PC-3 (cell line): Measurements from ENCODE around the gene CMSS1. TPM values are rescaled to one million over a fixed set of nuclear protein-coding genes. Genes with fewer than 3 reads are reported as not detected.

Experiments used
- ATAC-seq: fragments of 200-7000 bp; cut with Tn5 transposase; 2 replicates; pipeline ENCODE4 v1.9.1; 2020; ENCODE audit warnings: mild to moderate bottlenecking, moderate library complexity
- BruUV-seq: library from RNA; stranded (reverse); fragments of 400-500 nt; replicated peaks from 2 replicates; lab custom pipeline; 2021; lab: Mats Ljungman, UMichigan
- CTCF ChIA-PET: fragments of 300-600 bp; sonication (Branson Sonifier 250); formaldehyde crosslinking; loops from one replicate; lab custom pipeline; 2022; ENCODE audit warnings: antibody characterized with exemption; lab: Charles Lee
- POLR2A ChIA-PET: fragments of 300-600 bp; sonication (Branson Sonifier 250); formaldehyde crosslinking; loops from one replicate; lab custom pipeline; 2022; ENCODE audit warnings: antibody characterized with exemption; ENCODE audit not compliant: unreplicated experiment; lab: Charles Lee
- DNase-seq: peaks from one replicate; pipeline ENCODE4 v3.0.0-alpha.2; 2015
- H2AFZ ChIP-seq: fragments of 300-600 bp; sonication (generic); 2 replicates; pipeline ENCODE4 v1.6.0; 2016; ENCODE audit warnings: antibody characterized with exemption, low read length
- H3F3A ChIP-seq: fragments of 300-600 bp; sonication (generic); one replicate; pipeline ENCODE4 v1.6.0; 2017; ENCODE audit warnings: antibody characterized with exemption, low read length, control low read depth, mild to moderate bottlenecking; ENCODE audit not compliant: unreplicated experiment
- H3K27ac ChIP-seq: fragments of 300-600 bp; sonication (generic); 2 replicates; pipeline ENCODE4 v1.5.1; 2016; ENCODE audit warnings: mild to moderate bottlenecking, low read length
- H3K27me3 ChIP-seq: fragments of 300-600 bp; sonication (generic); 2 replicates; pipeline ENCODE4 v1.6.1; 2016; ENCODE audit warnings: low read length, mixed read lengths
- H3K36me3 ChIP-seq: fragments of 300-600 bp; sonication (generic); 2 replicates; pipeline ENCODE4 v1.6.1; 2016; ENCODE audit warnings: low read depth, mixed run types, low read length, mixed read lengths
- H3K4me1 ChIP-seq: fragments of 300-600 bp; sonication (generic); 2 replicates; pipeline ENCODE4 v1.5.1; 2016; ENCODE audit warnings: low read length; ENCODE audit not compliant: insufficient read depth
- H3K4me2 ChIP-seq: fragments of 300-600 bp; sonication (generic); 2 replicates; pipeline ENCODE4 v1.6.0; 2016; ENCODE audit warnings: low read length
- H3K4me3 ChIP-seq: fragments of 300-600 bp; sonication (generic); 2 replicates; pipeline ENCODE4 v1.5.1; 2016; ENCODE audit warnings: mild to moderate bottlenecking, low read length, mixed read lengths
- H3K79me2 ChIP-seq: fragments of 300-600 bp; sonication (generic); 2 replicates; pipeline ENCODE4 v1.6.1; 2017; ENCODE audit warnings: low read length, mixed read lengths
- H3K9ac ChIP-seq: fragments of 300-600 bp; sonication (generic); 2 replicates; pipeline ENCODE4 v1.6.0; 2016; ENCODE audit warnings: mild to moderate bottlenecking, low read length
- H3K9me2 ChIP-seq: fragments of 300-600 bp; sonication (generic); replicated peaks from 2 replicates; pipeline ENCODE4 v1.6.1; 2016; ENCODE audit warnings: mixed run types, low read length, mixed read lengths
- H3K9me3 ChIP-seq: fragments of 300-600 bp; sonication (generic); 2 replicates; pipeline ENCODE4 v1.6.1; 2016; ENCODE audit warnings: low read length, mixed read lengths
- H4K20me1 ChIP-seq: fragments of 300-600 bp; sonication (generic); 2 replicates; pipeline ENCODE4 v1.6.1; 2016; ENCODE audit warnings: low read length, mixed read lengths
- EZH2 ChIP-seq: fragments of 300-600 bp; sonication (generic); IDR thresholded peaks from one replicate; pipeline ENCODE4 v1.6.1; 2017; ENCODE audit warnings: antibody characterized with exemption, mild to moderate bottlenecking, low read length; ENCODE audit not compliant: unreplicated experiment
- EZH2phosphoT487 ChIP-seq: fragments of 300-600 bp; sonication (generic); IDR thresholded peaks from 2 replicates; pipeline ENCODE4 v1.6.1; 2018; ENCODE audit warnings: mild to moderate bottlenecking, antibody characterized with exemption, low read length, borderline replicate concordance
- intact Hi-C: fragments of 100-400 bp; cut with micrococcal nuclease; formaldehyde crosslinking; loops from 2 replicates; pipeline ENCODE4 v1.9.0; 2023
- total RNA-seq: library from RNA; depleted of rRNA; stranded (reverse); fragments of >200 nt; gene quantifications from 2 replicates; pipeline ENCODE4 v1.2.3, GENCODE V29; 2014
- TF ChIP-seq, protein P1 (sequence below): fragments of 300-600 bp; sonication (generic); conservative IDR thresholded peaks from 2 replicates; pipeline ENCODE4 v1.5.1; 2017; ENCODE audit warnings: antibody characterized with exemption, low read depth, mild to moderate bottlenecking, low read length

Gene CMSS1
- total RNA-seq, 1 experiment from 2014 or later, result 63.1 TPM

DNA sequence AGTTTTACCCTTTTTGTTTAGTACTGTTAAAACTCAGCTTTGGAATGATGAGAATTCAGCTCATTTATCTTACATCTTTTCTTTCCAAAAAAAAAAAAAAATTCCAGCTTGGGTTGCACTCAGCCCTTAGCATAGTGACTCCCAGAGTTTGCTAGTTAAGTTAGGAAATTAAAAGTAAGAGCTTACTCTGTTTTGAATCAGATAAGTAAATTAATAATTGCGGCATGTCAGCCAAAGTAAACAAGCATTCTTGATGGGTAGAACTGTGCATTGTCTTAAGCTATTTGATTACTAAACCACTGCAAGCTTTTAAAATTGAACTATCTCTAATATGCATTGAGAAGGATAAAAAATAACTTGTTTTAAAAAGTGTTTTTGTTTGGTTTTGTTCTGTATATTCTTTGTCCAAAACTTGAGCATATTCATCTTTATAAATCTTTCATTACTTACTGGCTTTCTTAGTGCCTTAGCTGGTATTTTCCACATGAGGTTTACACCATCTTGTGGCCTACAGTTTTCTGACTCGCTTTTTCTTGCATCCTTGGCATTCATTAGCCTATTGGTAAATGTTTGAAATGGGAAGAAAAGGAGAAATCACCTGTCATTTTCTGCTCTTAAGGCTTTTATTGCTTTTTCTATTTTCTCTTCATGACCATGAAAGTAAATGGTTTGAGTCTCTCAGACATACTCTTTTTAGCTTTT is 189.1 kb downstream of the CMSS1 start:
- Histone ChIP-seq H3K4me1 (peaks cover 34% of the 10 kb centered on the region), H2AFZ (no peak overlapping the region), H3F3A (no peaks in the 10 kb centered on the region), H3K36me3 (peaks cover 3% of the 10 kb centered on the region; the same call in 1 of the 2 replicates), H3K4me3 (no peak overlapping the region), H3K9me2 (no peaks in the 10 kb centered on the region), H3K27ac (no peak overlapping the region), H3K9me3 (no peaks in the 10 kb centered on the region), H3K79me2 (peaks cover 12% of the 10 kb centered on the region; the same call in 1 of the 2 replicates), H3K27me3 (no peaks in the 10 kb centered on the region), H3K4me2 (0 out of 2 replicates have a peak overlapping the region, but pooled peaks have one; percentile 0), H3K9ac (no peak overlapping the region), H4K20me1 (no peaks in the 10 kb centered on the region)
- BruUV-seq, result no TSS peak
- ATAC-seq (peak; percentile 53), DNase-seq (peak; percentile 35)
- TF ChIP-seq, protein P1, sequence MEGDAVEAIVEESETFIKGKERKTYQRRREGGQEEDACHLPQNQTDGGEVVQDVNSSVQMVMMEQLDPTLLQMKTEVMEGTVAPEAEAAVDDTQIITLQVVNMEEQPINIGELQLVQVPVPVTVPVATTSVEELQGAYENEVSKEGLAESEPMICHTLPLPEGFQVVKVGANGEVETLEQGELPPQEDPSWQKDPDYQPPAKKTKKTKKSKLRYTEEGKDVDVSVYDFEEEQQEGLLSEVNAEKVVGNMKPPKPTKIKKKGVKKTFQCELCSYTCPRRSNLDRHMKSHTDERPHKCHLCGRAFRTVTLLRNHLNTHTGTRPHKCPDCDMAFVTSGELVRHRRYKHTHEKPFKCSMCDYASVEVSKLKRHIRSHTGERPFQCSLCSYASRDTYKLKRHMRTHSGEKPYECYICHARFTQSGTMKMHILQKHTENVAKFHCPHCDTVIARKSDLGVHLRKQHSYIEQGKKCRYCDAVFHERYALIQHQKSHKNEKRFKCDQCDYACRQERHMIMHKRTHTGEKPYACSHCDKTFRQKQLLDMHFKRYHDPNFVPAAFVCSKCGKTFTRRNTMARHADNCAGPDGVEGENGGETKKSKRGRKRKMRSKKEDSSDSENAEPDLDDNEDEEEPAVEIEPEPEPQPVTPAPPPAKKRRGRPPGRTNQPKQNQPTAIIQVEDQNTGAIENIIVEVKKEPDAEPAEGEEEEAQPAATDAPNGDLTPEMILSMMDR, result peak; percentile 44; the same call in 1 of the 2 replicates
- no peak for TF ChIP-seq EZH2phosphoT487
- no peak for TF ChIP-seq EZH2
- intact Hi-C loops, result loop anchor here (1.0 to 5.0 kb wide), 2 partner anchors 149 to 163 kb away; no protein-coding TSS in a partner anchor
- POLR2A ChIA-PET, result no interaction called here
- CTCF ChIA-PET, result interaction anchor here (0.6 to 1.4 kb wide), 7 partner anchors 19 to 175 kb away, joined by 3 to 8 read pairs (median 4); no protein-coding TSS in a partner anchor

DNA sequence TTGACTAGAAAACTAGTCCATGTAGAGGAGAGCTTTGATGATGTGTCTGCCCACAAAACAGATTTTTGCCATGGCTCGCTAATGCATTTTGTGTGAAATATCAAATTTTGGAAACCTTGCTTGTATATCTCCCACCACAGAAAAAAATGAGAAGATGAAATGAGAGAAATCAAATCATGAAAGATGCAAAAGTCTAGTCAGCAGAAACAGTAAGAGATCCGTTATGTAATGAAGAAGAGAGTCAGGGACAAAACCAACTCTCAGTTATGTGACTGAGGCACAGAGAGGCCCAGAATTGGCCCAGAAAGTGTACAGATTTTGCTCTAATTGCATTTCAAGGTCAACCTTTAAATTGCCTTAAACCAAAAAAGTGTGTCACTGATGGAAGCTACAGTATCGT is 189.7 kb downstream of the CMSS1 start:
- Histone ChIP-seq H3K4me1 (peaks cover 31% of the 10 kb centered on the region), H2AFZ (no peak overlapping the region), H3K9me3 (no peaks in the 10 kb centered on the region), H3K27me3 (no peaks in the 10 kb centered on the region), H3K4me3 (no peak overlapping the region), H3K79me2 (peaks cover 12% of the 10 kb centered on the region; the same call in 1 of the 2 replicates), H3K36me3 (peaks cover 3% of the 10 kb centered on the region; the same call in 1 of the 2 replicates), H4K20me1 (no peaks in the 10 kb centered on the region), H3K4me2 (no peak overlapping the region), H3K9me2 (no peaks in the 10 kb centered on the region), H3F3A (no peaks in the 10 kb centered on the region), H3K9ac (no peak overlapping the region), H3K27ac (no peak overlapping the region)
- DNase-seq, result no peak
- BruUV-seq, result no TSS peak
- ChIA-PET POLR2A (no interaction called here), CTCF (interaction anchor here (0.7 to 1.4 kb wide), 2 partner anchors 19 to 164 kb away, joined by 3 to 8 read pairs; no protein-coding TSS in a partner anchor)
- TF ChIP-seq, protein P1, result no peak
- no peak for TF ChIP-seq EZH2
- no peak for ATAC-seq
- intact Hi-C loops, result loop anchor here (1.0 to 5.0 kb wide), 2 partner anchors 150 to 164 kb away; no protein-coding TSS in a partner anchor
